T-helper 2 cell treated with Interferon-gamma antibody and Interleukin-4, amounts not matched to agents 100 ng/mL and 5 ng/mL, for 36 hours (primary cell): ENCODE data around the gene PLPPR2. TPM values are rescaled to one million over a fixed set of nuclear protein-coding genes. Genes with fewer than 3 reads are reported as not detected.
"Not testable (repeated sequence)": the region's sequence is repeated elsewhere in the genome, so short reads cannot be mapped to it uniquely, and the experiment has no call there.

ENCODE experiments used
- intact Hi-C: fragments of 100-400 bp; cut with micrococcal nuclease; formaldehyde crosslinking; loops from one replicate; pipeline ENCODE4 v1.15.1; 2023
- total RNA-seq: library from RNA; stranded (reverse); gene quantifications from 2 replicates; pipeline ENCODE4 v1.2.3, GENCODE V29; 2022

The PLPPR2 gene
- total RNA-seq, 1 donor from 2014 or later: 1.9 TPM

GRCh38 chr19:11339254-11340098 lies 15.8 kb upstream of the PLPPR2 start, which contains the start of gene RAB3D:
Gene RAB3D, minus strand, starts transcription at chr19:11339657. Its CDS starts 2,258 bp downstream, at chr19:11337399.
- intact Hi-C loops: no loop called here

GRCh38 chr19:11340099-11340467 lies 15.1 kb upstream of the PLPPR2 start:
- intact Hi-C loops: not testable (repeated sequence)

- intact Hi-C loops: no loop called here
These were observed 12.8 kb upstream of the PLPPR2 start for GRCh38 chr19:11342429-11342828.

- intact Hi-C loops: no loop called here
These were observed 10.0 kb upstream of the PLPPR2 start for GRCh38 chr19:11345122-11345803.

GRCh38 chr19:11346104-11346940 lies 8.9 kb upstream of the PLPPR2 start, which contains the start of the genes CCDC159 and TMEM205:
Gene CCDC159, plus strand, starts transcription at chr19:11346519. Its CDS starts 88 bp downstream, at chr19:11346607.
Gene TMEM205, minus strand, starts transcription at chr19:11346268. Its CDS starts 649 bp downstream, at chr19:11345619.
- intact Hi-C loops: loop anchor here (1.0 kb wide), 2 partner anchors 9 to 29 kb away; partner anchors contain the start of gene PLPPR2

- intact Hi-C loops: no loop called here
These were observed 7.6 kb upstream of the PLPPR2 start for GRCh38 chr19:11347546-11348039.

GRCh38 chr19:11349171-11349570 lies 6.1 kb upstream of the PLPPR2 start:
- intact Hi-C loops: no loop called here

GRCh38 chr19:11354102-11354501 lies 1.1 kb upstream of the PLPPR2 start:
- intact Hi-C loops: not testable (repeated sequence)

GRCh38 chr19:11356074-11356397 lies 804 bp downstream of the PLPPR2 start:
- intact Hi-C loops: no loop called here

GRCh38 chr19:11356676-11357550 lies 1.7 kb downstream of the PLPPR2 start:
- intact Hi-C loops: no loop called here

- intact Hi-C loops: no loop called here
These were observed 4.2 kb downstream of the PLPPR2 start for GRCh38 chr19:11359421-11359820.

- intact Hi-C loops: no loop called here
These were observed 6.0 kb downstream of the PLPPR2 start for GRCh38 chr19:11361037-11361770.

GRCh38 chr19:11361771-11362731 lies 6.8 kb downstream of the PLPPR2 start:
- intact Hi-C loops: no loop called here

GRCh38 chr19:11363881-11364280 lies 8.6 kb downstream of the PLPPR2 start:
- intact Hi-C loops: no loop called here

GRCh38 chr19:11364296-11364904 lies 9.2 kb downstream of the PLPPR2 start:
- intact Hi-C loops: no loop called here

GRCh38 chr19:11364935-11365334 lies 9.7 kb downstream of the PLPPR2 start:
- intact Hi-C loops: no loop called here

- intact Hi-C loops: no loop called here
These were observed 10.4 kb downstream of the PLPPR2 start for GRCh38 chr19:11365557-11366117.

GRCh38 chr19:11367528-11367927 lies 12.3 kb downstream of the PLPPR2 start:
- intact Hi-C loops: no loop called here
